GM19043 (cell line): Measurements from ENCODE around the gene PPM1G.

Experiments used
- ATAC-seq: cut with Tn5 transposase; IDR thresholded peaks from one replicate; pipeline ENCODE4 v1.9.1; 2021; ENCODE audit warnings: low read depth; ENCODE audit not compliant: unreplicated experiment

PPM1G gene

GRCh38 chr2:27350106-27350693 lies 59.2 kb downstream of the PPM1G start:
- no peak for ATAC-seq

GRCh38 chr2:27347641-27348040 lies 61.8 kb downstream of the PPM1G start:
- ATAC-seq, result no peak

DNA sequence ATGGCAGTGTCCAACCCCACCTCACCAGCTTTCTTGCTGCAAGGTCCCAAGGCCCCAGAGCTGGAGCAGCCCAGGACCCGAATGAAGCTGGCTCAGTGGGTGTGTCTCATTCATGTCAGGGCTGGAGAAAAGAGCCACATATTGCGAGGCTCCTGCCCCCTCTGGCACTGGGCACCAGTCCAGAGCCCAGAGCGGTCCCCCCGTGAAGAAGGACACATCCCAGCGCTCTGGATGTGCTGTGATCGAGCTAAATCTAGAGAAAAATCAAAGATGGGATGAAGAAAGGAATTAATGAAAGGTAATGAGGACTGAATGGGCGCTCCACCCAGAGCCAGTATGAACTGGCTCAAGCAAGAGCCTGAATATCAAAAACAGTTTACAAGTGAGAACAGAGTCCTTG lies 73.2 kb downstream of the PPM1G start:
- ATAC-seq, result no peak

DNA sequence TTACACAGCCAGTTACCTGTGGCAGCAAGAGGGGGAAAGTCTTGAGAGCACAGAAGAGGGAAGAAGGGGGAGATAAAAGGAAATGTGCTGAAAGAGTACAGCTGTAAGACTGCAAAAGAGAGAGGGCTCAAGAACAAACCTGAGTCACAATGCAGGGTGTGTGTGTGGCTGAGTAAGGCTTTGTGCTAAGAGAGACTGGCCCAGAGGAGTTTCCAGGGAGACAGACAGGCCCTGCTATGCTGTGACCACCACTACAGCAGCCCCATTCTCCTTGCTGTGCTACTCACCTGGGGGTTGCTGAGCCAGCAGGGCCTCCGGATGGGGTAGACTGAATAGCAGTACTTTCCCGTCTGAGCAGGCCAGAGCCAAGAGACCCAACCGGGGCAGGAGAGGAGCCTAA lies 74.1 kb downstream of the PPM1G start:
- ATAC-seq, result no peak
